GM23338 (cell line): ENCODE results near the gene SBF2. TPM values are rescaled to one million over a fixed set of nuclear protein-coding genes. Genes with fewer than 3 reads are reported as not detected.

ENCODE experiments used
- ATAC-seq: fragments of 200-7000 bp; cut with Tn5 transposase; 3 replicates; pipeline ENCODE4 v1.9.1; 2020
- DNase-seq: peaks from one replicate; pipeline ENCODE4 v3.0.0-alpha.2; 2015; ENCODE audit warnings: low spot score
- H2AFZ ChIP-seq: fragments of 200-600 bp; sonication (generic); 2 replicates; pipeline ENCODE4 v1.8.0; 2016; ENCODE audit warnings: antibody characterized with exemption, mild to moderate bottlenecking, moderate library complexity
- H3F3A ChIP-seq: fragments of 200-600 bp; sonication (generic); replicated peaks from 2 replicates; pipeline ENCODE4 v1.8.0; 2017; ENCODE audit warnings: antibody characterized with exemption, mixed run types, low read depth
- H3K27ac ChIP-seq: fragments of 200-600 bp; sonication (generic); 2 replicates; pipeline ENCODE4 v1.6.1; 2016; ENCODE audit warnings: low read depth
- H3K27me3 ChIP-seq: fragments of 200-600 bp; sonication (generic); 2 replicates; pipeline ENCODE4 v1.8.0; 2016; ENCODE audit warnings: mild to moderate bottlenecking, mixed run types, moderate library complexity; ENCODE audit not compliant: insufficient read depth
- H3K36me3 ChIP-seq: fragments of 200-600 bp; sonication (generic); 2 replicates; pipeline ENCODE4 v1.8.0; 2016; ENCODE audit warnings: mild to moderate bottlenecking; ENCODE audit not compliant: insufficient read depth
- H3K4me1 ChIP-seq: fragments of 200-600 bp; sonication (generic); 2 replicates; pipeline ENCODE4 v1.8.0; 2016; ENCODE audit warnings: mild to moderate bottlenecking, moderate library complexity; ENCODE audit not compliant: insufficient read depth
- H3K4me2 ChIP-seq: fragments of 200-600 bp; sonication (generic); 2 replicates; pipeline ENCODE4 v1.7.1; 2017; ENCODE audit warnings: mixed run types
- H3K4me3 ChIP-seq: fragments of 200-600 bp; sonication (generic); 2 replicates; pipeline ENCODE4 v1.6.1; 2016; ENCODE audit warnings: mixed run types
- H3K79me2 ChIP-seq: fragments of 200-600 bp; sonication (generic); replicated peaks from 2 replicates; pipeline ENCODE4 v1.8.0; 2017; ENCODE audit warnings: mild to moderate bottlenecking; ENCODE audit not compliant: insufficient read depth
- H3K9me2 ChIP-seq: fragments of 200-600 bp; sonication (generic); 2 replicates; pipeline ENCODE4 v1.8.0; 2017; ENCODE audit not compliant: insufficient read depth
- H4K20me1 ChIP-seq: fragments of 200-600 bp; sonication (generic); replicated peaks from 2 replicates; pipeline ENCODE4 v1.8.0; 2017; ENCODE audit warnings: mild to moderate bottlenecking; ENCODE audit not compliant: insufficient read depth
- H3K27ac Mint-ChIP-seq: 2 replicates; pipeline ENCODE4 v1.8.0; 2020; ENCODE audit warnings: inconsistent platforms, mild to moderate bottlenecking, moderate library complexity, mixed read lengths
- H3K27me3 Mint-ChIP-seq: 3 replicates; pipeline ENCODE4 v1.8.0; 2022; ENCODE audit warnings: low read depth, mild to moderate bottlenecking, moderate library complexity, mixed read lengths, inconsistent platforms; ENCODE audit not compliant: insufficient read depth, poor library complexity
- H3K36me3 Mint-ChIP-seq: 3 replicates; pipeline ENCODE4 v1.8.0; 2021; ENCODE audit warnings: low read depth, mild to moderate bottlenecking, inconsistent platforms, moderate library complexity, mixed read lengths
- H3K4me1 Mint-ChIP-seq: 3 replicates; pipeline ENCODE4 v1.8.0; 2020; ENCODE audit warnings: mild to moderate bottlenecking, inconsistent platforms, mixed read lengths
- H3K4me3 Mint-ChIP-seq: 3 replicates; pipeline ENCODE4 v1.8.0; 2021; ENCODE audit warnings: moderate library complexity, mild to moderate bottlenecking, inconsistent platforms, mixed read lengths
- H3K9me3 Mint-ChIP-seq: 3 replicates; pipeline ENCODE4 v1.8.0; 2020; ENCODE audit warnings: moderate library complexity, mild to moderate bottlenecking, inconsistent platforms, mixed read lengths
- EZH2 ChIP-seq: fragments of 200-600 bp; sonication (generic); IDR thresholded peaks from one replicate; pipeline ENCODE4 v1.8.0; 2017; ENCODE audit warnings: antibody characterized with exemption, mild to moderate bottlenecking, low read depth; ENCODE audit not compliant: unreplicated experiment
- JUNB ChIP-seq: IDR thresholded peaks from one replicate; pipeline ENCODE4 v1.6.1; 2016; ENCODE audit warnings: antibody characterized with exemption; ENCODE audit not compliant: unreplicated experiment
- POLR2AphosphoS5 ChIP-seq: IDR thresholded peaks from 2 replicates; pipeline ENCODE4 v1.6.1; 2016; ENCODE audit warnings: antibody characterized with exemption, low read depth
- polyA plus RNA-seq: library from polyadenylated mRNA; unstranded; fragments of >200 nt; fragmentation: Nextera tagmentation; extraction: Ambion mirVana; gene quantifications from 2 replicates; pipeline ENCODE4 v1.2.1, GENCODE V29; 2016
- total RNA-seq: library from RNA; depleted of rRNA; stranded (reverse); fragments of >200 nt; shearing (Covaris generic); gene quantifications from 2 replicates; pipeline ENCODE4 v1.2.3, GENCODE V29; 2014
- TF ChIP-seq, protein P1 (sequence below), 2 experiments: fragments of 200-600 bp in 1 of 2; sonication (generic) in 1 of 2; conservative IDR thresholded peaks; 2 replicates each; pipeline versions ENCODE4 v1.5.1 to v1.6.1; 2016 to 2017; ENCODE audit warnings: antibody characterized with exemption in 2 of 2, low read depth in 2 of 2, mild to moderate bottlenecking in 2 of 2, moderate library complexity in 1 of 2
- TF ChIP-seq, protein P2 (sequence below): fragments of 250-450 bp; sonication (Bioruptor Pico); IDR thresholded peaks from 2 replicates; pipeline ENCODE4 v1.5.0; 2020; ENCODE audit warnings: mild to moderate bottlenecking, moderate library complexity
- TF ChIP-seq, protein P3 (sequence below): IDR thresholded peaks from one replicate; pipeline ENCODE4 v1.6.1; 2018; ENCODE audit warnings: antibody characterized with exemption; ENCODE audit not compliant: unreplicated experiment
- TF ChIP-seq, protein P4 (sequence below): IDR thresholded peaks from 2 replicates; pipeline ENCODE4 v1.6.1; 2016; ENCODE audit warnings: antibody characterized with exemption

Gene SBF2
- total and polyA plus RNA-seq, 2 experiments from 2014 or later = 25.6 to 53.5 TPM

GRCh38 chr11:10322830-10323792 is 29.1 kb upstream of the SBF2 start:
- H3K4me2 ChIP-seq = peak overlapping the region; percentile 62
- DNase-seq (peak; percentile 74), ATAC-seq (peak; percentile 56)
- no peaks in the 10 kb centered on the region for H4K20me1 ChIP-seq
- H3K9me2 ChIP-seq = peaks cover 20% of the 10 kb centered on the region
- H2AFZ ChIP-seq = no peak overlapping the region
- no peaks in the 10 kb centered on the region for H3K79me2 ChIP-seq
- H3K9me3 Mint-ChIP-seq = no peaks in the 10 kb centered on the region
- H3K27me3 ChIP-seq = no peaks in the 10 kb centered on the region
- no peaks in the 10 kb centered on the region for H3F3A ChIP-seq
- H3K4me1 ChIP-seq = peaks cover 24% of the 10 kb centered on the region
- no peaks in the 10 kb centered on the region for H3K36me3 ChIP-seq
- peak overlapping the region; percentile 76 for H3K27ac Mint-ChIP-seq
- peaks cover 37% of the 10 kb centered on the region for H3K4me1 Mint-ChIP-seq
- no peak overlapping the region for H3K4me3 Mint-ChIP-seq
- no peaks in the 10 kb centered on the region for H3K36me3 Mint-ChIP-seq
- no peak for TF ChIP-seq POLR2AphosphoS5
- TF ChIP-seq EZH2 = no peak
- TF ChIP-seq, protein P1, sequence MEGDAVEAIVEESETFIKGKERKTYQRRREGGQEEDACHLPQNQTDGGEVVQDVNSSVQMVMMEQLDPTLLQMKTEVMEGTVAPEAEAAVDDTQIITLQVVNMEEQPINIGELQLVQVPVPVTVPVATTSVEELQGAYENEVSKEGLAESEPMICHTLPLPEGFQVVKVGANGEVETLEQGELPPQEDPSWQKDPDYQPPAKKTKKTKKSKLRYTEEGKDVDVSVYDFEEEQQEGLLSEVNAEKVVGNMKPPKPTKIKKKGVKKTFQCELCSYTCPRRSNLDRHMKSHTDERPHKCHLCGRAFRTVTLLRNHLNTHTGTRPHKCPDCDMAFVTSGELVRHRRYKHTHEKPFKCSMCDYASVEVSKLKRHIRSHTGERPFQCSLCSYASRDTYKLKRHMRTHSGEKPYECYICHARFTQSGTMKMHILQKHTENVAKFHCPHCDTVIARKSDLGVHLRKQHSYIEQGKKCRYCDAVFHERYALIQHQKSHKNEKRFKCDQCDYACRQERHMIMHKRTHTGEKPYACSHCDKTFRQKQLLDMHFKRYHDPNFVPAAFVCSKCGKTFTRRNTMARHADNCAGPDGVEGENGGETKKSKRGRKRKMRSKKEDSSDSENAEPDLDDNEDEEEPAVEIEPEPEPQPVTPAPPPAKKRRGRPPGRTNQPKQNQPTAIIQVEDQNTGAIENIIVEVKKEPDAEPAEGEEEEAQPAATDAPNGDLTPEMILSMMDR (conservative IDR thresholded peaks at IDR 0.05; ENCODE audit: low read depth in 2 of 2) = peak; percentile 49 to 59
- no peak overlapping the region for H3K4me3 ChIP-seq
- peaks cover 9% of the 10 kb centered on the region for H3K27me3 Mint-ChIP-seq
- H3K27ac ChIP-seq = no peak overlapping the region

GRCh38 chr11:10322401-10322800 is 28.4 kb upstream of the SBF2 start:
- H3K4me1 Mint-ChIP-seq = peaks cover 45% of the 10 kb centered on the region
- TF ChIP-seq, protein P2, sequence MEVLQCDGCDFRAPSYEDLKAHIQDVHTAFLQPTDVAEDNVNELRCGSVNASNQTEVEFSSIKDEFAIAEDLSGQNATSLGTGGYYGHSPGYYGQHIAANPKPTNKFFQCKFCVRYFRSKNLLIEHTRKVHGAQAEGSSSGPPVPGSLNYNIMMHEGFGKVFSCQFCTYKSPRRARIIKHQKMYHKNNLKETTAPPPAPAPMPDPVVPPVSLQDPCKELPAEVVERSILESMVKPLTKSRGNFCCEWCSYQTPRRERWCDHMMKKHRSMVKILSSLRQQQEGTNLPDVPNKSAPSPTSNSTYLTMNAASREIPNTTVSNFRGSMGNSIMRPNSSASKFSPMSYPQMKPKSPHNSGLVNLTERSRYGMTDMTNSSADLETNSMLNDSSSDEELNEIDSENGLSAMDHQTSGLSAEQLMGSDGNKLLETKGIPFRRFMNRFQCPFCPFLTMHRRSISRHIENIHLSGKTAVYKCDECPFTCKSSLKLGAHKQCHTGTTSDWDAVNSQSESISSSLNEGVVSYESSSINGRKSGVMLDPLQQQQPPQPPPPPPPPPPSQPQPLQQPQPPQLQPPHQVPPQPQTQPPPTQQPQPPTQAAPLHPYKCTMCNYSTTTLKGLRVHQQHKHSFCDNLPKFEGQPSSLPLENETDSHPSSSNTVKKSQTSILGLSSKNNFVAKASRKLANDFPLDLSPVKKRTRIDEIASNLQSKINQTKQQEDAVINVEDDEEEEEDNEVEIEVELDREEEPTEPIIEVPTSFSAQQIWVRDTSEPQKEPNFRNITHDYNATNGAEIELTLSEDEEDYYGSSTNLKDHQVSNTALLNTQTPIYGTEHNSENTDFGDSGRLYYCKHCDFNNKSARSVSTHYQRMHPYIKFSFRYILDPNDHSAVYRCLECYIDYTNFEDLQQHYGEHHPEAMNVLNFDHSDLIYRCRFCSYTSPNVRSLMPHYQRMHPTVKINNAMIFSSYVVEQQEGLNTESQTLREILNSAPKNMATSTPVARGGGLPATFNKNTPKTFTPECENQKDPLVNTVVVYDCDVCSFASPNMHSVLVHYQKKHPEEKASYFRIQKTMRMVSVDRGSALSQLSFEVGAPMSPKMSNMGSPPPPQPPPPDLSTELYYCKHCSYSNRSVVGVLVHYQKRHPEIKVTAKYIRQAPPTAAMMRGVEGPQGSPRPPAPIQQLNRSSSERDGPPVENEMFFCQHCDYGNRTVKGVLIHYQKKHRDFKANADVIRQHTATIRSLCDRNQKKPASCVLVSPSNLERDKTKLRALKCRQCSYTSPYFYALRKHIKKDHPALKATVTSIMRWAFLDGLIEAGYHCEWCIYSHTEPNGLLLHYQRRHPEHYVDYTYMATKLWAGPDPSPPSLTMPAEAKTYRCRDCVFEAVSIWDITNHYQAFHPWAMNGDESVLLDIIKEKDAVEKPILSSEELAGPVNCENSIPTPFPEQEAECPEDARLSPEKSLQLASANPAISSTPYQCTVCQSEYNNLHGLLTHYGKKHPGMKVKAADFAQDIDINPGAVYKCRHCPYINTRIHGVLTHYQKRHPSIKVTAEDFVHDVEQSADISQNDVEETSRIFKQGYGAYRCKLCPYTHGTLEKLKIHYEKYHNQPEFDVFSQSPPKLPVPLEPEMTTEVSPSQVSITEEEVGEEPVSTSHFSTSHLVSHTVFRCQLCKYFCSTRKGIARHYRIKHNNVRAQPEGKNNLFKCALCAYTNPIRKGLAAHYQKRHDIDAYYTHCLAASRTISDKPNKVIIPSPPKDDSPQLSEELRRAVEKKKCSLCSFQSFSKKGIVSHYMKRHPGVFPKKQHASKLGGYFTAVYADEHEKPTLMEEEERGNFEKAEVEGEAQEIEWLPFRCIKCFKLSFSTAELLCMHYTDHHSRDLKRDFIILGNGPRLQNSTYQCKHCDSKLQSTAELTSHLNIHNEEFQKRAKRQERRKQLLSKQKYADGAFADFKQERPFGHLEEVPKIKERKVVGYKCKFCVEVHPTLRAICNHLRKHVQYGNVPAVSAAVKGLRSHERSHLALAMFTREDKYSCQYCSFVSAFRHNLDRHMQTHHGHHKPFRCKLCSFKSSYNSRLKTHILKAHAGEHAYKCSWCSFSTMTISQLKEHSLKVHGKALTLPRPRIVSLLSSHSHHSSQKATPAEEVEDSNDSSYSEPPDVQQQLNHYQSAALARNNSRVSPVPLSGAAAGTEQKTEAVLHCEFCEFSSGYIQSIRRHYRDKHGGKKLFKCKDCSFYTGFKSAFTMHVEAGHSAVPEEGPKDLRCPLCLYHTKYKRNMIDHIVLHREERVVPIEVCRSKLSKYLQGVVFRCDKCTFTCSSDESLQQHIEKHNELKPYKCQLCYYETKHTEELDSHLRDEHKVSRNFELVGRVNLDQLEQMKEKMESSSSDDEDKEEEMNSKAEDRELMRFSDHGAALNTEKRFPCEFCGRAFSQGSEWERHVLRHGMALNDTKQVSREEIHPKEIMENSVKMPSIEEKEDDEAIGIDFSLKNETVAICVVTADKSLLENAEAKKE (CRISPR knock-in tag) = no peak
- TF ChIP-seq, protein P3, sequence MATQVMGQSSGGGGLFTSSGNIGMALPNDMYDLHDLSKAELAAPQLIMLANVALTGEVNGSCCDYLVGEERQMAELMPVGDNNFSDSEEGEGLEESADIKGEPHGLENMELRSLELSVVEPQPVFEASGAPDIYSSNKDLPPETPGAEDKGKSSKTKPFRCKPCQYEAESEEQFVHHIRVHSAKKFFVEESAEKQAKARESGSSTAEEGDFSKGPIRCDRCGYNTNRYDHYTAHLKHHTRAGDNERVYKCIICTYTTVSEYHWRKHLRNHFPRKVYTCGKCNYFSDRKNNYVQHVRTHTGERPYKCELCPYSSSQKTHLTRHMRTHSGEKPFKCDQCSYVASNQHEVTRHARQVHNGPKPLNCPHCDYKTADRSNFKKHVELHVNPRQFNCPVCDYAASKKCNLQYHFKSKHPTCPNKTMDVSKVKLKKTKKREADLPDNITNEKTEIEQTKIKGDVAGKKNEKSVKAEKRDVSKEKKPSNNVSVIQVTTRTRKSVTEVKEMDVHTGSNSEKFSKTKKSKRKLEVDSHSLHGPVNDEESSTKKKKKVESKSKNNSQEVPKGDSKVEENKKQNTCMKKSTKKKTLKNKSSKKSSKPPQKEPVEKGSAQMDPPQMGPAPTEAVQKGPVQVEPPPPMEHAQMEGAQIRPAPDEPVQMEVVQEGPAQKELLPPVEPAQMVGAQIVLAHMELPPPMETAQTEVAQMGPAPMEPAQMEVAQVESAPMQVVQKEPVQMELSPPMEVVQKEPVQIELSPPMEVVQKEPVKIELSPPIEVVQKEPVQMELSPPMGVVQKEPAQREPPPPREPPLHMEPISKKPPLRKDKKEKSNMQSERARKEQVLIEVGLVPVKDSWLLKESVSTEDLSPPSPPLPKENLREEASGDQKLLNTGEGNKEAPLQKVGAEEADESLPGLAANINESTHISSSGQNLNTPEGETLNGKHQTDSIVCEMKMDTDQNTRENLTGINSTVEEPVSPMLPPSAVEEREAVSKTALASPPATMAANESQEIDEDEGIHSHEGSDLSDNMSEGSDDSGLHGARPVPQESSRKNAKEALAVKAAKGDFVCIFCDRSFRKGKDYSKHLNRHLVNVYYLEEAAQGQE = no peak
- TF ChIP-seq, protein P4, sequence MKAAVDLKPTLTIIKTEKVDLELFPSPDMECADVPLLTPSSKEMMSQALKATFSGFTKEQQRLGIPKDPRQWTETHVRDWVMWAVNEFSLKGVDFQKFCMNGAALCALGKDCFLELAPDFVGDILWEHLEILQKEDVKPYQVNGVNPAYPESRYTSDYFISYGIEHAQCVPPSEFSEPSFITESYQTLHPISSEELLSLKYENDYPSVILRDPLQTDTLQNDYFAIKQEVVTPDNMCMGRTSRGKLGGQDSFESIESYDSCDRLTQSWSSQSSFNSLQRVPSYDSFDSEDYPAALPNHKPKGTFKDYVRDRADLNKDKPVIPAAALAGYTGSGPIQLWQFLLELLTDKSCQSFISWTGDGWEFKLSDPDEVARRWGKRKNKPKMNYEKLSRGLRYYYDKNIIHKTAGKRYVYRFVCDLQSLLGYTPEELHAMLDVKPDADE = no peak
- no peak for TF ChIP-seq JUNB

More at GRCh38 chr11:10322401-10322800, 28.4 kb upstream of the SBF2 start:
- Mint-ChIP-seq H3K27me3 (peaks cover 8% of the 10 kb centered on the region), H3K36me3 (no peaks in the 10 kb centered on the region), H3K9me3 (no peaks in the 10 kb centered on the region), H3K27ac (peak overlapping the region; percentile 76; the same call in 1 of the 2 replicates), H3K4me3 (no peak overlapping the region)
- H3K36me3 ChIP-seq = no peaks in the 10 kb centered on the region
- peaks cover 29% of the 10 kb centered on the region for H3K4me1 ChIP-seq
- H3K4me2 ChIP-seq = no peak overlapping the region
- ATAC-seq = no peak
- H3F3A ChIP-seq = no peaks in the 10 kb centered on the region
- peaks cover 13% of the 10 kb centered on the region for H3K9me2 ChIP-seq
- H3K79me2 ChIP-seq = no peaks in the 10 kb centered on the region
- H3K4me3 ChIP-seq = no peak overlapping the region
- H2AFZ ChIP-seq = 0 out of 2 replicates have a peak overlapping the region, but pooled peaks have one; percentile 11
- no peaks in the 10 kb centered on the region for H4K20me1 ChIP-seq
- no peak for DNase-seq
- no peak overlapping the region for H3K27ac ChIP-seq
- H3K27me3 ChIP-seq = no peaks in the 10 kb centered on the region
